ENCODE data around the gene UBE2D3. TPM values are rescaled to one million over a fixed set of nuclear protein-coding genes. Genes with fewer than 3 reads are reported as not detected.

UBE2D3 gene
- polyA plus RNA-seq, 1 experiment, result 534 TPM

DNA sequence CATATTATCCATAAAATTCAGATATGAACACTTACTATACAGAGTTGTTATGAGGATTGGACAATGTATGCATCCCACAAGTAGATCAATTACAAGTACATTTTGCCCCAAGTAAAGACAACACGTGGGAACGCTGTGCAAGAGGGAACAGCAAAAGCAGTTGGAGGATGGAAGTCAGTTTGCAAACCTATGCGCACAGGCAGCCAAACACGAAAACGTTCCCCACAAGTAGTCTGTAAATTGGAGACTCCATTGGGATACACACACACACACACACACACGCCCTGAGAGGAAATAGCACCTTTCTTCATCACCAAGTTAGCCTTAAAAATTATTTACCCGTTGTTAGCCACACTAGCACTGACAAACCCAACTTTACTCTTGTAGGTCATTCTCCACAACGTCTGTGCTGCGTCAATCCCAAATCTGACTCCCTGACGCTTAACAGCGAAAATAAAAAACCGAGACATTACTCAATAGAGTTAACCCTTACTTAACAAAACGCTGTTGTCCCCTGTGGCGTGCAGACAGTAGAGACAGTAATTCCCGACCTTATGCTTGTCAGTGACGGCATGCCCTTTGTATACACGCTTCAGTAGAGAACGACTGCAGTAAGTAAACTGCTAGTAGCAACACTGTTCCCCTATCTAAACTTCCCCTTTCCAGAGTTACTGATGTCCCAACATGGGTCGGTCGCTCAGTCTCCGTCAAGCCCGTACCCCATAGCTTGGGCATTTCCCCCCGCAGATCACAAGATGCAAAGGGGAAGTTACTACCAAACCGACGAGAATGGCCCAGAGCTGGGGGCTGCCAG, 67.3 kb downstream of the UBE2D3 start:
- DNase-seq (ENCODE audit: low read depth, low spot score), result no peak
- CTCF ChIA-PET, result interaction anchor here (1.4 kb wide), 1 partner anchor 139 kb away, joined by 6 read pairs; no protein-coding TSS in a partner anchor

GRCh38 chr4:102758241-102759160, 68.8 kb downstream of the UBE2D3 start:
- ChIA-PET POLR2A (no interaction called here), CTCF (interaction anchor here (0.5 to 1.1 kb wide), 3 partner anchors 32 to 328 kb away, joined by 3 to 6 read pairs (median 3); no protein-coding TSS in a partner anchor)
- Histone ChIP-seq H3K4me3 (ENCODE audit: low read depth, low read length) (no peak overlapping the region), H3K27me3 (ENCODE audit: control insufficient read depth, insufficient read depth, low read length) (no peaks in the 10 kb centered on the region), H3K27ac (ENCODE audit: low read depth, low read length) (no peak overlapping the region), H3K9me3 (ENCODE audit: control insufficient read depth, insufficient read depth, low read length) (no peaks in the 10 kb centered on the region; the same call in 1 of the 2 replicates)
- DNase-seq (ENCODE audit: low read depth, low spot score), result no peak
- TF ChIP-seq, protein P1, sequence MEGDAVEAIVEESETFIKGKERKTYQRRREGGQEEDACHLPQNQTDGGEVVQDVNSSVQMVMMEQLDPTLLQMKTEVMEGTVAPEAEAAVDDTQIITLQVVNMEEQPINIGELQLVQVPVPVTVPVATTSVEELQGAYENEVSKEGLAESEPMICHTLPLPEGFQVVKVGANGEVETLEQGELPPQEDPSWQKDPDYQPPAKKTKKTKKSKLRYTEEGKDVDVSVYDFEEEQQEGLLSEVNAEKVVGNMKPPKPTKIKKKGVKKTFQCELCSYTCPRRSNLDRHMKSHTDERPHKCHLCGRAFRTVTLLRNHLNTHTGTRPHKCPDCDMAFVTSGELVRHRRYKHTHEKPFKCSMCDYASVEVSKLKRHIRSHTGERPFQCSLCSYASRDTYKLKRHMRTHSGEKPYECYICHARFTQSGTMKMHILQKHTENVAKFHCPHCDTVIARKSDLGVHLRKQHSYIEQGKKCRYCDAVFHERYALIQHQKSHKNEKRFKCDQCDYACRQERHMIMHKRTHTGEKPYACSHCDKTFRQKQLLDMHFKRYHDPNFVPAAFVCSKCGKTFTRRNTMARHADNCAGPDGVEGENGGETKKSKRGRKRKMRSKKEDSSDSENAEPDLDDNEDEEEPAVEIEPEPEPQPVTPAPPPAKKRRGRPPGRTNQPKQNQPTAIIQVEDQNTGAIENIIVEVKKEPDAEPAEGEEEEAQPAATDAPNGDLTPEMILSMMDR (IDR thresholded peaks at IDR 0.05; ENCODE audit: low read depth, low read length), result no peak

More for the DNA sequence above, 67.3 kb downstream of the UBE2D3 start:
- Histone ChIP-seq H3K27me3 (ENCODE audit: control insufficient read depth, insufficient read depth, low read length) (no peaks in the 10 kb centered on the region), H3K9me3 (ENCODE audit: control insufficient read depth, insufficient read depth, low read length) (no peaks in the 10 kb centered on the region; the same call in 1 of the 2 replicates), H3K4me3 (ENCODE audit: low read depth, low read length) (peak overlapping the region; percentile 92), H3K27ac (ENCODE audit: low read depth, low read length) (peak overlapping the region; percentile 68)
- TF ChIP-seq, protein P1 (IDR thresholded peaks at IDR 0.05; ENCODE audit: low read depth, low read length), result no peak
- POLR2A ChIA-PET, result interaction anchor here (0.7 to 1.8 kb wide), 6 partner anchors 30 to 139 kb away, joined by 3 to 17 read pairs (median 6); partner anchors contain the start of gene UBE2D3

DNA sequence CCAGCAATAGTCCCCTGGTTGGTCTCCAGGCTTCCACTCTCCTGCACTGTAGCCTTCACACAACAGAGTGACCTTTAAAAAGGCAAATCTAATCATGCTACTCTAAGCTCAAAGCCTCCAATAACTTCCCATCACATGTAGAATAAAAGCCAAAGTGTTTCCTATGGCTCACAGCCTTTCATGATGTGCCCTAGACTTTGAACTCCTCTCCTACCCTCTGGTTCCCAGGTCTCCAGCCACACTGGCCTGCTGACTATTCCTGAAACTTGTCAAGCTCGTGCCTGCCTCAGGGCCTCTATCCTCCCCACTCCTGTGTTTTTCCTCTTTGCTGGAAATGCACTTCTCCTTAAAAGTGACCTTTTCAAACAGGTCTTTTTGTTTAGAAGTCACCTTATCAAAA, 69.7 kb downstream of the UBE2D3 start:
- Histone ChIP-seq H3K4me3 (ENCODE audit: low read depth, low read length) (no peak overlapping the region), H3K27ac (ENCODE audit: low read depth, low read length) (no peak overlapping the region), H3K9me3 (ENCODE audit: control insufficient read depth, insufficient read depth, low read length) (no peaks in the 10 kb centered on the region; the same call in 1 of the 2 replicates), H3K27me3 (ENCODE audit: control insufficient read depth, insufficient read depth, low read length) (no peaks in the 10 kb centered on the region)
- ChIA-PET CTCF (interaction anchor here (0.5 to 1.1 kb wide), 2 partner anchors 137 to 327 kb away, joined by 3 to 6 read pairs; no protein-coding TSS in a partner anchor), POLR2A (no interaction called here)
- TF ChIP-seq, protein P1 (IDR thresholded peaks at IDR 0.05; ENCODE audit: low read depth, low read length), result no peak
- no peak for DNase-seq (ENCODE audit: low read depth, low spot score)

DNA sequence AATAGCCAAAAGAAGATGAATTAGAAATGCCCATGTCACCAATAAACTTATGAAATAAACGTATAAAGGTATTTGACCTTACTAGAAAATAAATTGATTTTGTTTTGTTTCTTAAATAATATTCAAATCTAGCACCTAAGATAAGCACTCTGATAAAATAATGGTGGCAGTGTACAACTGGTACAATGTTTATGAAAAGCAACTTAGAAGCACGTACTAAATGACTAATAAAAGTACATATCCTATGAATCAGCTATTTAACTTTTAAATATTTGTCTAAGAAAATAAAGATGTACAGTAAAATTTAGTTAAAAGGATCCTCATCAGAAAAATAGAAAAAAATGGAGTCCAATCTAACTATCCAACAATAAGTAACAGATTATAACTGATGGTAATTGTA, 73.3 kb downstream of the UBE2D3 start:
- ChIA-PET CTCF (interaction anchor here (1.5 kb wide), 1 partner anchor 130 kb away, joined by 3 read pairs; no protein-coding TSS in a partner anchor), POLR2A (no interaction called here)
- Histone ChIP-seq H3K27ac (ENCODE audit: low read depth, low read length) (no peak overlapping the region), H3K9me3 (ENCODE audit: control insufficient read depth, insufficient read depth, low read length) (no peaks in the 10 kb centered on the region), H3K4me3 (ENCODE audit: low read depth, low read length) (no peak overlapping the region), H3K27me3 (ENCODE audit: control insufficient read depth, insufficient read depth, low read length) (no peaks in the 10 kb centered on the region)
- DNase-seq (ENCODE audit: low read depth, low spot score), result no peak
- TF ChIP-seq, protein P1 (IDR thresholded peaks at IDR 0.05; ENCODE audit: low read depth, low read length), result no peak

Measured in AG04450 (cell line).